Mucosa of descending colon (tissue), 3 donors: Measurements from ENCODE around the gene NUP88. TPM values are rescaled to one million over a fixed set of nuclear protein-coding genes. Genes with fewer than 3 reads are reported as not detected.

Experiments used
- ATAC-seq: fragments of 200-7000 bp; cut with Tn5 transposase; one replicate; pipeline ENCODE4 v1.9.1; 2020; ENCODE audit warnings: mild to moderate bottlenecking, moderate library complexity
- DNase-seq, 3 donors: peaks; one replicate each; pipeline ENCODE4 v3.0.0-alpha.2; 2020
- H3K36me3 ChIP-seq: fragments of 200-600 bp; one replicate; pipeline ENCODE4 v1.8.0; 2021; ENCODE audit warnings: low read depth, mild to moderate bottlenecking
- H3K4me1 ChIP-seq: fragments of 200-600 bp; one replicate; pipeline ENCODE4 v1.8.0; 2021; ENCODE audit warnings: low read depth, mild to moderate bottlenecking
- H3K4me3 ChIP-seq: fragments of 200-600 bp; one replicate; pipeline ENCODE4 v1.8.0; 2021; ENCODE audit warnings: mild to moderate bottlenecking
- H3K9me3 ChIP-seq: fragments of 200-600 bp; one replicate; pipeline ENCODE4 v1.8.0; 2021; ENCODE audit warnings: mild to moderate bottlenecking
- CTCF ChIP-seq: fragments of 200-600 bp; IDR thresholded peaks from one replicate; pipeline ENCODE4 v1.8.0; 2022; ENCODE audit warnings: antibody characterized with exemption, mild to moderate bottlenecking
- intact Hi-C, 2 donors: fragments of 100-400 bp; cut with DNase I in 1 of 2; cut with micrococcal nuclease in 1 of 2; formaldehyde crosslinking; loops; one replicate each; pipeline versions ENCODE4 v1.11.0 to v1.11.1; 2022; cut with DNase I, micrococcal nuclease
- total RNA-seq, 3 donors: library from RNA; stranded (reverse); fragmentation: NEBNext Ultra II Directional in 2 of 3; extraction: Animal tissue kit (Norgen Biotek cat#: 25700) in 2 of 3; gene quantifications; one replicate each; pipeline versions ENCODE4 v1.2.1 to v1.2.4, GENCODE V29; 2021 to 2023
- donor health status: DM: no; HTN: no; CAD: no; lungs with moderate emphysema.
- donor health status: DM: no; HTN: no; CAD: no.
- donor health status: DM: no; HTN: yes; CAD: no.

The NUP88 gene
- total RNA-seq, 3 donors from 2014 or later = 46.1 to 72.3 (median 50.8) TPM

GRCh38 chr17:5365831-5366230 is 53.6 kb downstream of the NUP88 start:
- no peaks in the 10 kb centered on the region for H3K36me3 ChIP-seq

GRCh38 chr17:5364696-5365095 is 54.8 kb downstream of the NUP88 start:
- DNase-seq = no peak

More at GRCh38 chr17:5365831-5366230, 53.6 kb downstream of the NUP88 start:
- H3K4me3 ChIP-seq = no peak overlapping the region
- intact Hi-C loops = no loop called here
- no peaks in the 10 kb centered on the region for H3K4me1 ChIP-seq
- DNase-seq = no peak
- ATAC-seq = no peak
- no peaks in the 10 kb centered on the region for H3K9me3 ChIP-seq
- no peak for TF ChIP-seq CTCF

GRCh38 chr17:5364156-5364555 is 55.3 kb downstream of the NUP88 start:
- Histone ChIP-seq H3K36me3 (no peaks in the 10 kb centered on the region), H3K9me3 (no peaks in the 10 kb centered on the region), H3K4me1 (no peaks in the 10 kb centered on the region), H3K4me3 (no peak overlapping the region)
- DNase-seq (no peak), ATAC-seq (no peak)
- TF ChIP-seq CTCF = no peak
- intact Hi-C loops = no loop called here

More at GRCh38 chr17:5364696-5365095, 54.8 kb downstream of the NUP88 start:
- no peak for ATAC-seq
- intact Hi-C loops = no loop called here
- Histone ChIP-seq H3K4me1 (no peaks in the 10 kb centered on the region), H3K9me3 (no peaks in the 10 kb centered on the region), H3K36me3 (no peaks in the 10 kb centered on the region), H3K4me3 (no peak overlapping the region)
- TF ChIP-seq CTCF = no peak

GRCh38 chr17:5362162-5362811 is 57.2 kb downstream of the NUP88 start:
- no peak for TF ChIP-seq CTCF
- intact Hi-C loops = no loop called here
- Histone ChIP-seq H3K36me3 (no peaks in the 10 kb centered on the region), H3K9me3 (no peaks in the 10 kb centered on the region), H3K4me3 (no peak overlapping the region), H3K4me1 (no peaks in the 10 kb centered on the region)
- DNase-seq = no peak
- no peak for ATAC-seq

GRCh38 chr17:5361426-5361825 is 58.0 kb downstream of the NUP88 start:
- Histone ChIP-seq H3K36me3 (no peaks in the 10 kb centered on the region), H3K4me1 (no peaks in the 10 kb centered on the region), H3K9me3 (no peaks in the 10 kb centered on the region), H3K4me3 (no peak overlapping the region)
- DNase-seq = no peak
- TF ChIP-seq CTCF = no peak
- ATAC-seq = no peak
- intact Hi-C loops = no loop called here
